HepG2 (cell line): ENCODE measurements around the gene ANKRD53. TPM values are rescaled to one million over a fixed set of nuclear protein-coding genes. Genes with fewer than 3 reads are reported as not detected.

Source experiments
- ATAC-seq: fragments of 200-7000 bp; cut with Tn5 transposase; 3 replicates; pipeline ENCODE4 v1.9.1; 2020; ENCODE audit warnings: mild to moderate bottlenecking, moderate library complexity
- BruUV-seq: library from RNA; stranded (reverse); fragments of 400-500 nt; replicated peaks from 2 replicates; lab custom pipeline; 2021; lab: Mats Ljungman, UMichigan
- CTCF ChIA-PET: fragments of 300-600 bp; formaldehyde crosslinking; extraction: SDS; loops from one replicate; lab custom pipeline; 2021; ENCODE audit warnings: low total read pairs, inconsistent platforms, low intra/inter-chr PET ratio; lab: Yijun Ruan, JAX
- POLR2A ChIA-PET: fragments of 350-600 bp; sonication (Branson Sonifier 250); formaldehyde crosslinking; loops from one replicate; lab custom pipeline; 2020; ENCODE audit warnings: antibody characterized with exemption, inconsistent platforms; lab: Yijun Ruan, JAX
- DNase-seq: peaks from one replicate; pipeline ENCODE4 v3.0.0-alpha.2; 2015; ENCODE audit warnings: low spot score
- FAIRE-seq: peaks from 3 replicates; lab custom pipeline; 2011; peaks lifted over from hg19 to GRCh38; lab: Jason Lieb, UNC
- H2AFZ ChIP-seq: one replicate; pipeline ENCODE4 v1.6.1; 2011; ENCODE audit warnings: low read length, inconsistent platforms
- H3K27ac ChIP-seq: fragments of 300-600 bp; 3 replicates; pipeline ENCODE4 v1.8.0; 2011; ENCODE audit warnings: mixed run types, mild to moderate bottlenecking, mixed read lengths, low read length, inconsistent platforms; ENCODE audit not compliant: insufficient read depth; ENCODE audit errors: extremely low read length
- H3K27me3 ChIP-seq, 2 experiments: fragments of 200-600 bp in 1 of 2; 2 replicates in 1 of 2; 3 replicates in 1 of 2; pipeline versions ENCODE4 v1.6.0 to v1.8.0; 2011; ENCODE audit warnings: low read length in 2 of 2, mild to moderate bottlenecking in 2 of 2, moderate library complexity in 2 of 2, inconsistent platforms in 1 of 2; ENCODE audit not compliant: insufficient read depth in 2 of 2, control insufficient read depth in 1 of 2
- H3K36me3 ChIP-seq, 2 experiments: fragments of 200-600 bp in 1 of 2; replicated peaks in 1 of 2; 2 replicates in 1 of 2; 3 replicates in 1 of 2; pipeline versions ENCODE4 v1.5.1 to v1.8.0; 2011; ENCODE audit warnings: low read length in 2 of 2, inconsistent platforms in 1 of 2; ENCODE audit not compliant: insufficient read depth in 2 of 2, control insufficient read depth in 1 of 2
- H3K4me1 ChIP-seq: 2 replicates; pipeline ENCODE4 v1.5.1; 2012; ENCODE audit warnings: low read length, inconsistent platforms; ENCODE audit not compliant: insufficient read depth
- H3K4me2 ChIP-seq: 2 replicates; pipeline ENCODE4 v1.6.0; 2011; ENCODE audit warnings: low read depth, low read length, inconsistent platforms
- H3K4me3 ChIP-seq, 3 experiments: fragments of 200-600 bp in 1 of 3; sonication (generic), shearing (Covaris generic) in 1 of 3; replicated peaks in 1 of 3; 2 replicates each; pipeline ENCODE4 v1.5.1; 2011 to 2016; ENCODE audit warnings: low read length in 3 of 3, inconsistent platforms in 2 of 3, low read depth in 2 of 3, mild to moderate bottlenecking in 2 of 3, control low read depth in 1 of 3, mixed read lengths in 1 of 3; ENCODE audit not compliant: insufficient read depth in 1 of 3
- H3K79me2 ChIP-seq: one replicate; pipeline ENCODE4 v1.6.1; 2011; ENCODE audit warnings: low read length, inconsistent platforms; ENCODE audit not compliant: insufficient read depth
- H3K9ac ChIP-seq: 2 replicates; pipeline ENCODE4 v1.6.0; 2011; ENCODE audit warnings: mild to moderate bottlenecking, low read depth, low read length, inconsistent platforms; ENCODE audit not compliant: insufficient read depth
- H3K9me3 ChIP-seq: 2 replicates; pipeline ENCODE4 v1.5.1; 2012; ENCODE audit warnings: mild to moderate bottlenecking, low read length
- H4K20me1 ChIP-seq: 2 replicates; pipeline ENCODE4 v1.6.0; 2011; ENCODE audit warnings: inconsistent platforms, mild to moderate bottlenecking, low read length, moderate library complexity; ENCODE audit not compliant: insufficient read depth
- BHLHE40 ChIP-seq: IDR thresholded peaks from 2 replicates; pipeline ENCODE4 v1.6.1; 2011; ENCODE audit warnings: low read length, improper control_type of control experiment
- MNT ChIP-seq: fragments of 450-650 bp; IDR thresholded peaks from 2 replicates; pipeline ENCODE4 v1.6.1; 2016
- MTA3 ChIP-seq: sonication (generic); formaldehyde crosslinking; IDR thresholded peaks from 2 replicates; pipeline ENCODE4 v1.4.0; 2020; ENCODE audit warnings: missing genetic modification reagents
- NFE2L2 ChIP-seq: fragments of 150-350 bp; IDR thresholded peaks from 2 replicates; pipeline ENCODE4 v1.6.1; 2014; ENCODE audit warnings: low read length
- NFKB2 ChIP-seq: sonication (generic); formaldehyde crosslinking; IDR thresholded peaks from 2 replicates; pipeline ENCODE4 v1.4.0; 2020; ENCODE audit warnings: missing genetic modification reagents, borderline replicate concordance
- THRA ChIP-seq: sonication (generic); formaldehyde crosslinking; IDR thresholded peaks from 2 replicates; pipeline ENCODE4 v1.4.0; 2020; ENCODE audit warnings: missing genetic modification reagents, borderline replicate concordance
- ZFYVE20 ChIP-seq: sonication (generic); formaldehyde crosslinking; IDR thresholded peaks from 2 replicates; pipeline ENCODE4 v1.8.0; 2023; ENCODE audit warnings: low read depth, mild to moderate bottlenecking, moderate library complexity, missing genetic modification reagents, borderline replicate concordance
- ZNF432 ChIP-seq: sonication (generic); formaldehyde crosslinking; IDR thresholded peaks from 2 replicates; pipeline ENCODE4 v1.5.0; 2020; ENCODE audit warnings: missing genetic modification reagents, mild to moderate bottlenecking, borderline replicate concordance
- WGBS: methylation state at CpG from one replicate; pipeline ENCODE4 v1.1.6; 2017; ENCODE audit warnings: low lambda C conversion rate; 5-methylcytosine and 5-hydroxymethylcytosine counted together
- in situ Hi-C: cut with HindIII; loops from 2 replicates; pipeline ENCODE4 v1.10.0; 2017; ENCODE audit warnings: low pct_unique_long_range_greater_than_20kb; ENCODE audit not compliant: extremely low pct_ligation_motif_present
- intact Hi-C: fragments of 100-400 bp; cut with micrococcal nuclease; formaldehyde crosslinking; loops from one replicate; pipeline ENCODE4 v1.10.0; 2022; ENCODE audit not compliant: unreplicated experiment
- polyA plus RNA-seq, 8 experiments: library from polyadenylated mRNA; depleted of rRNA in 3 of 8; stranded (reverse) in 7 of 8; unstranded in 1 of 8; fragments of >200 nt; fragmentation: Illumina TruSeq in 4 of 8; extraction: Trizol in 4 of 8; gene quantifications; 2 replicates each; pipeline versions ENCODE4 v1.2.1 to v1.2.3, GENCODE V29; 2011 to 2016; ENCODE audit warnings: low read depth in 4 of 8, missing spikeins in 1 of 8, mixed read lengths in 1 of 8; ENCODE audit not compliant: insufficient read depth in 1 of 8
- total RNA-seq, 5 experiments: library from RNA; depleted of rRNA; stranded (reverse); fragments of >200 nt; fragmentation: Illumina TruSeq; extraction: Trizol; gene quantifications; 2 replicates each; pipeline ENCODE4 v1.2.3, GENCODE V29; 2016; ENCODE audit warnings: low read depth in 1 of 5

ANKRD53 gene
- total and polyA plus RNA-seq, 2 of the 13 experiments (the other 11 are each of a cell fraction or from before 2014, with no cell fraction given), result 0.15 TPM; not detected in 1

- TF ChIP-seq NFKB2 (CRISPR knock-in tag) (no peak), BHLHE40 (no peak), MTA3 (CRISPR knock-in tag) (no peak), NFE2L2 (peak; percentile 35; the same call in 1 of the 2 replicates), ZNF432 (no peak), ZFYVE20 (CRISPR knock-in tag) (no peak), THRA (CRISPR knock-in tag) (no peak), MNT (peak; percentile 63)
- POLR2A ChIA-PET, result no interaction called here
- H3K4me1 ChIP-seq, result peaks cover 59% of the 10 kb centered on the region
- ATAC-seq, result no peak
- CTCF ChIA-PET, result no interaction called here
- peaks cover 0 to 9% of the 10 kb centered on the region in 2 experiments; a peak in 2 of 5 replicates for H3K27me3 ChIP-seq
- BruUV-seq, result no TSS peak
- no peak overlapping the region for H2AFZ ChIP-seq
- no peak overlapping the region for H3K9ac ChIP-seq
- 55% methylated on average over 7 of the region's 11 CpGs for WGBS
- intact Hi-C loops (no loop called here), in situ Hi-C loops (no loop called here)
- no peaks in the 10 kb centered on the region for H4K20me1 ChIP-seq
- no peak overlapping the region for H3K27ac ChIP-seq
- H3K9me3 ChIP-seq, result no peaks in the 10 kb centered on the region
- DNase-seq, result no peak
- H3K79me2 ChIP-seq, result no peaks in the 10 kb centered on the region
- H3K4me3 ChIP-seq, result no peak overlapping the region
- FAIRE-seq, result no peak
- H3K4me2 ChIP-seq, result no peak overlapping the region
- H3K36me3 ChIP-seq, result no peaks in the 10 kb centered on the region
Measured at GRCh38 chr2:71003966-71004755, 25.7 kb downstream of the ANKRD53 start.
